Smooth muscle cell of the brain vasculature (primary cell): Measurements from ENCODE around the gene UNC5C.
A peak's percentile ranks its signal among the peaks of the same experiment; 100 is the strongest.

Experiments
- DNase-seq: peaks from one replicate; pipeline ENCODE4 v3.0.0-alpha.2; 2012; ENCODE audit warnings: low read depth, low spot score

UNC5C gene

GRCh38 chr4:95220205-95221175 is 328.3 kb downstream of the UNC5C start:
- no peak for DNase-seq

- DNase-seq: no peak
These were observed 329.7 kb downstream of the UNC5C start for GRCh38 chr4:95219109-95219508.

DNA sequence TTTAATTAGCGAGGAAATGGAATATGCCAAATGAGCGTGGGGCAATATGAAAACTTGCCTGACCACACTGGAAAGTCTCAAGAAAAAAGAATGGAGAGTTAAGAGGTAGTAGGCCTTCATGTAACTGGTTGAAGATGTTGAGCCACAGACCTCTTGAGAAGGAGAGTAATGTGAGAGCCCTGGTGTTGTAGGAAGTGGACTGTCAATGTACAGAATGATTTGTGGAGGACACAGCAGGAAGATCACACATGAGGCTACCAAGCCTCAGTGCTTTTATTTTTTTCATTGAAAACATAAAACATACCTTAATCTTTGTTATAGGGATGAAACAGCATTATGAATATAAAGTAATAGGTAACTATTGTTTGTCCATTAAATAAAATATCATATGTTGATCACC is 331.6 kb downstream of the UNC5C start:
- DNase-seq: no peak

- no peak for DNase-seq
These were observed 332.1 kb downstream of the UNC5C start for GRCh38 chr4:95216636-95217035.

- DNase-seq: no peak
These were observed 332.7 kb downstream of the UNC5C start for GRCh38 chr4:95215991-95216605.

DNA sequence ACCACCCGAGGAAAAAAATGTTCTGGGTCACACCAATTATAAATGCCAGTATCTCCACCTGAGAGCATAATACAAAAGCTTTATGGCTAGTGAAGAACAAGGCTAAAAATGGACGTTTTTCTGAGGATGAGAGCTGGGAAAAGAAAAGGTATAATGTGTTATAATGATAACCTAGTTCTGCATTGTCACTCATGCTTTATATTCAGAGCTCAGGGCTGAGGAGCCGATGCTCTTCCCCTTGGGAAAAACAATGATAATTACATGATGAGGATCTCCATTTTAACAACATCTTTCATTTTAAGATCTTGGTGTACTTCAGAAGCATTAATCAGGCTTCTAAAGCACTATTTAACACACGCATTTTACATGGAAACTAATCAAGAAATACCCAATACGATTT is 333.7 kb downstream of the UNC5C start:
- no peak for DNase-seq

GRCh38 chr4:95214408-95214807 is 334.4 kb downstream of the UNC5C start:
- DNase-seq: no peak

DNA sequence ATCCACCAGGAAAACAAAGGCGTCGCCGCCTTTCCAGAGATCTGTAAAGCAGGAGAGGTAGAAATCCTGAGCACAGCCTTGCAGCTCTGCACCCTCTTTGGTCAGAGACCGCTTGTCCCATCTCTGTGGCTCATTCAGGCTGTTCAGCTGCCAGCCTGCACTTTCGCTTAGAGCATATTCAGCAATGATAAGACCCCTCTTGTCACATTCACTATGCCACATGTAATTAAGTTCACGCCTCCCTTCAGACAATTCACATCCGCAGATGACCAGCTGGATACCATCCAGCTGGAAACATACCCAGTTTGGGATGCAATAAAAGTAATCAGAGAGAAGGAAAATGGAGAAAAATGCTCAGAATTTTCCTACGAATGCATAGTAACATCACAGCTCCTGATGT is 335.4 kb downstream of the UNC5C start:
- no peak for DNase-seq

GRCh38 chr4:95212692-95213091 is 336.1 kb downstream of the UNC5C start:
- DNase-seq: no peak

DNA sequence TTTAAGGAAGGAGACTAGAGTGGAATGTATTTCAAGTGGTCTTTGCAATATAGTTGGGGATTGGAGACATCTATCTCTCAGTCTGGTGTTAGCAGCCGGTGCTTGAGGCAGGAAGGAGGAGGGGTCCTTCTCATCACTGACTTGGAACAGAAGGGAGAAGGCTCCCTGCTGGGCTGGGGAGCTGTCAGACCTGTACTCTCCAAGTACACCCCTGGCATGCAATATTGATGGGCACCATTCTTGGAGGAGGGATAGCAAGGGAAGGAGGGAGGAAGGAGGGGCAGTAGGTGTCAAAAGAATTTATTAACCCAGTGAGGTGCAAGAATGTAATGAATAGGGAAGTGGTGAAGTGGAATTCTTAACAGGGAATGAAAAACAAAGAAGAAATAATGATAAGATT is 338.8 kb downstream of the UNC5C start:
- DNase-seq: no peak

DNA sequence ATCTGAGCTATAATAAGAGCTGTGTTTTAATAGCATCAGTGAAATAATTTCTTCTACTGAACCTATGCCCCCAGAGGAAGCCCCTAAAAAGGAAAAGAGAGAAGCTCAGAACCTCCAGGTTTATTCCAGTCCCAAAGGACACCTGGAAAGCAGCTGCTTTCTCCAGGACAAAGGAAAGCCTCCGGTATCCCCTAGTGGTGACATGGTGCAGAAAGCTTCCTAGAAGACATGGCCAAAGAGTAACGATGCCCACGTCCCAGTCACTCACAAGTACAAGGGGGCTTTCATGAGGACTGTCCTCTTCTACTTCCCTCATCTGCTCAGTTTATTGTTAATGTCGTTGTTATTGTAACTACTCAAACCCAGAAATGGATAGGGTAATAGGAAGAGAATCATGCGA is 343.9 kb downstream of the UNC5C start:
- DNase-seq: no peak

GRCh38 chr4:95204267-95204844 is 344.4 kb downstream of the UNC5C start:
- no peak for DNase-seq

DNA sequence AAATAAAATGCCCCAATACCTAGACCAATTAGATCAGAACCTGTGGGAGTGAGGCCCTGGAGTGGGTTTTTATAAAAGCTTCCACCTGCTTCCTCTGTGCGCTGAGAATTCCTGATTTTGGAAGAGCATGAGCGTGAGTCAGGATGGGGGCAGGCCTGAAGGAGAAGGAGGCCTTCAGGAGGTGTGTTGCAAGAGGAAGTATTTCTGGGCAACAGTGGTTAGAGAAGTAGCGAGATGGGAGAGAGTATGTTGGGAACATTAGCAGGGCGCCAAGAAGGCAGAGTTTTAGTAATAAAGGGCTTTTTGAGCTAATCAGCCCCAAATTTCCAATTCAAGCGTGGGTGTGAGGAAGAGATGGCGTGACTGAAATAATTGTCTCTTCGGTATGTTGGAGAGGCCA is 349.8 kb downstream of the UNC5C start:
- no peak for DNase-seq

DNA sequence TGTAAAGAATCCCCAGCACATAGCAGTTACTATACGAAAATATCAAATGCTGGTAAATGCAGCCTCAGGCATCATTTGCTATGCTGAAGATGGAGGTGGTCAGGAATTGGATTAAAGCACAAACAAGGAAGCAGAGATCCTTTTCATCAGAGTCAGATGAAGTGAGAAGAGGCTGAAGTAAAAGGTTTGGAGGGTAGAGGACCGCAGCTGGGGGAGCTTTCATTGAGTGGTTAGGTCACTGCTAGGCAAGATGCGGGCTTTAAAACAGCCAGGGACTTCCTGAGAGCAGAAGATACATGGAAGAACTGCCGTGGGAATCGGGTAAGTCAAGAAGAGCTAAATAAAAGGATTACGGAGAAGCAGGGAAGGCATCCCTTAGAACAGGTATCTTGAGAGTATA is 351.4 kb downstream of the UNC5C start:
- DNase-seq: no peak

GRCh38 chr4:95193391-95194224 is 355.2 kb downstream of the UNC5C start:
- peak; percentile 20 for DNase-seq

- DNase-seq: no peak
These were observed 357.2 kb downstream of the UNC5C start for GRCh38 chr4:95191537-95191936.

- no peak for DNase-seq
These were observed 357.9 kb downstream of the UNC5C start for GRCh38 chr4:95190751-95191436.

DNA sequence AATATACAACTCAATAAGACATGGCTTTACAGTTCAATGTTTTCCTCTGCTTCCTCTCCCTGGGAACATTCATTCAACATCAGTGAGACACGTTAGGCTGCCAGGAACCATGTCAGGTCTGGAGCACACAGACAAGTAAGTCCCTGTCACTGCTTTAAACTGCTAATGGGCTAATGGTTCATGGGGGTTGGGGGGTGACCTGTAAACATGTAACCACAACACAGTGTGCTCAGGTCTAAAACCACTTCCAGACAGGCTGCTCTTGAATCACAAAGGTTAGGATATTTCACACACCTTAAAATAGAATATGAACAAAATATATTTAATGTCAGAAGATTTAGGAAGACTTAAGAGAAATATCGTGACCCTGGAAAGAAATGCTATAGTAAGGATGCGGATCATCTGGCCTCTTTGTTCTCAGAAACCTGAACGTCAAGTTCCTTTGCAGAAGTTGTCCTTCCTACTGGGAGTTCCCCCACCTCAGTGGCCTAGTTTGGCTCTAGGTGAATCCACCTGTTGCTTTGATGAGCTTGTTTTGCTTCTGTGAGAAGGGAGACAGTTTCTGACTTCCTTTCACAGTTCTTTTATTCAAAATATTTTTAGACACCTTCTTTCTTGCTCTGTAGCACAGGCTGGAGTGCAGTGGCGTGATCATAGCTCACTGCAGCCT is 359.9 kb downstream of the UNC5C start:
- no peak for DNase-seq

DNA sequence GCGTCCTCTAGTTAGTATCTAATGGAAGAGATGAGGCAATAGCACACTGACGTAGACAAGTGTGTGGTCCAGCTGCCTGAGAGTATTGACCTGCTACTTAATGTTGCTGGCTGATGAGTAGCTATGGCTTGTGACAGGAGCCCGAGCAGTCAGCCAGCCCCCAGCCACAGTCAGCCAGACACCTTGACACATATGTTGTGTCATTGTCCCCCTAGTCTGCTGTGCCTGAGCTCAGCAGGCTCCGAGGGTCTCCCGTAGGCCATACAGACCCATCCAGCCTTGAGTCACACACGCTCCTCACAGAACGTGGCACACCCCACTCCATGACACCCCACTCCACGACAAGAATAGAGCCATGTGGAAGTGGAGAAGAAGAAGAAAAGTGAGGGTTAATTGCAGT is 362.1 kb downstream of the UNC5C start:
- no peak for DNase-seq

GRCh38 chr4:95183656-95184408 is 364.9 kb downstream of the UNC5C start:
- no peak for DNase-seq
